GM18870 (cell line): ENCODE results near the gene GTF2H2.
"Not testable (repeated sequence)": the region's sequence is repeated elsewhere in the genome, so short reads cannot be mapped to it uniquely, and the experiment has no call there.

Source experiments
- ATAC-seq: cut with Tn5 transposase; IDR thresholded peaks from one replicate; pipeline ENCODE4 v1.9.1; 2021; ENCODE audit warnings: moderate library complexity; ENCODE audit not compliant: unreplicated experiment

GTF2H2 gene

DNA sequence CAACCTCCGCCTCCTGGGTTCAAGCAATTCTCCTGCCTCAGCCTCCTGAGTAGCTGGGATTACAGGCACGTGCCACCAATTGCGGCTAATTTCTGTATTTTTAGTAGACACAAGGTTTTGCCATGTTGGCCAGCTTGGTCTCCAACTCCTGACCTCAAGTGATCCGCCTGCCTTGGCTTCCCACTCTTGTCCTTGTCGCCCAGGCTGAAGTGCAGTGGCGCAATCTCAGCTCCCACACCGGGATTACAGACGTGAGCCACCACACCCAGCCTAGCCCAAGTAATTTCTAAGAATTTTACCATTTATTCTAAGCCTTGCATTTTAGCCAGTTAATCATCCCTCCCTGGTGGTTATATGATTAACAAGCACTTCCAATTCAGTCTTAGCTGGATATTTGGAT, 53.3 kb downstream of the GTF2H2 start:
- no peak for ATAC-seq

DNA sequence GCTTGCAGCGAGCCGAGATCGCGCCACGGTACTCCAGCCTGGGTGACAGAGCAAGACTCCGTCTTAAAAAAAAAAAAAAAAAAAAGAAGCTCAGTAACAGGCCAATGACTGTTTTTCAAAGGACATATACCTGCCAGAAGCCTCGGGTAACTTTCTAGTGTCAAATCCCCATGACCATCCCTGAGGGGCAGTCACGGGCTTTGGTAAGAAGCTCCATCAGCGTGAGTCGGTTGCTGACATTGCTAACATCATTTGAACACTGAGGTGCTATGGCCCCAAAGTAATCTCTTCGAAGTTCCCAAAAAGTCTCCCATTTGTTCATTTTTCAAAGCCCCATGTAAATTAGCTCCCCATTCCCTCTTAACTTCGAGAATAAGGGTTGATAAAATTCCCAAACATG, 53.9 kb downstream of the GTF2H2 start:
- ATAC-seq: no peak

DNA sequence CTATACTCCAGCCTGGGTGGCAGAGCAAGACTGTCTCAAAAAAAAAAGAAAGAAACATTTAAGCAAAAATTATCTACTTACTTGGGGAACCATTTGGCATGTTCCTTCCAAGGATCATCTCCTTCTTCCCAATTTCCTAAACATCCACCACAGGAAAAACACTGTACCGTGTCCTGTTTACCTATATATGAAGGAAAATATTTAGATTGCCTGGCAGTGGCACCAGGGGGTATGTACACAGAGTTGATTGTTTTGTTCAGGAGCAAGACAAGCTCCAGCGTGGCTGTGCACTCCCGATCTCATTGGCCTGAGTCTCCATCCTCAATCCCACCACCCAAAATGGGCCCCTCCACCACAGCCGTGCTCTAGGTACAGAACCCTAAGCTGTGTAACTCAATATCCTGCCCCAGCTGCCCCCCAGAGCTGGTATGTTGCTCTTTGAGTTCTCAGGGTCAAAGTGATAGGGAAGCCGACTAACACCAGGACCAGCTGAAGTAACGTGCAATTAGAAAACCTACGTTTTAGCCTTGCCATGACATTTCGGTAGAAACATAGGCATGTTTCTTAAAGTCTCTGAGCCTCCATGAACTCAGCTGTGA, 56.2 kb downstream of the GTF2H2 start:
- no peak for ATAC-seq

DNA sequence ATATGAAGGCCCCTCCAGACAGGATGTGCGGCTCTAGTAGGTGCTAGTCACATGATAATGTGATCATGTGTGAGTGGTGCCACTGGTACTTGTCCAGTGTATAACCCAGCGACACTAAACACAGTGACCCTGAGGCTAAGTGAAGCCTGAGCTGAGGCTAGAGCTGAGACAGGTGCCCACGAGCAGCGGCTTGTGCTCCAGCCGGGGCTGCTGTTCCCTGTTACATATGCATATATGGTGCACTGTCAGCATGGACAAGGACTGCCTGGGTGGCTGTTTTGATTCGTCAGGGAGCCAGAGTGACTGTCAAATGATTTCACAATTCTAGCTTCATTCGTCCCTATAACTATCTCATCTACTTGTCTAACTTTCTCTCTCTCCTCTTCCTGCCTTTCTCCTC, 60.5 kb downstream of the GTF2H2 start:
- ATAC-seq: not testable (repeated sequence)
